Measurements from ENCODE around the gene UROC1. TPM values are rescaled to one million over a fixed set of nuclear protein-coding genes. Genes with fewer than 3 reads are reported as not detected.

Gene UROC1
- total and polyA plus RNA-seq, 2 of the 4 experiments (the other 2 are of a cell fraction) = not detected

DNA sequence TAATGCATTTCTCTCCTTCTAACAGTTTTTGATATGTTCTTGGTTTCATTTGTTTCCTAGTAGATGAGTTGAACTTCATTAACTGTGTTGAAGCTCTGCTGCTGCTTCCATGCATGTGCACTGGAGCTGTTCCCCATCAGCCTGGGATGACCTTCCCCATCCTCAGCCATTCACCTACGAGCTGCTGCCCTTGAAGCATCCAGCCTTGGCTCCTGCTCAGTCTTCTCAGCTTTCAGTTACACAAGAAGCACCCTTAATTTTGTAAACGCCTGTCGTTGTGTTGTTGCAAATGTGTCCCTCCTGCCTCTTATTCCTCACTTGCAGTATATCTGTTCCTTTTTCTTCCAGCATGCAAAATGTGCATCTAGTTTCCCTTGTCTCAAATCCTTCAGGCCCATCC is 33.4 kb downstream of the UROC1 start:
- Histone ChIP-seq H3K23ac (ENCODE audit: low read depth, low read length) (no peak overlapping the region), H3K9ac (ENCODE audit: low read depth, low read length) (no peak overlapping the region), H2BK20ac (ENCODE audit: low read depth, low read length) (no peak overlapping the region), H3K36me3 (ENCODE audit: control insufficient read depth, insufficient read depth, low read length) (no peaks in the 10 kb centered on the region), H4K5ac (ENCODE audit: low read depth, low read length) (no peak overlapping the region), H3K9me1 (ENCODE audit: insufficient read depth, low read length) (no peaks in the 10 kb centered on the region), H2BK120ac (ENCODE audit: low read depth, low read length) (no peak overlapping the region), H3K4me3 (ENCODE audit: insufficient read depth, low read depth, low read length) (no peak overlapping the region), H3K79me1 (ENCODE audit: low read depth in 1 of 2, low read length in 2 of 2) (no peaks in the 10 kb centered on the region), H2AK5ac (ENCODE audit: low read depth, low read length) (no peak overlapping the region), H3K56ac (ENCODE audit: extremely low read depth, insufficient read depth, low read length) (no peak overlapping the region), H3K27me3 (ENCODE audit: control insufficient read depth, insufficient read depth, low read length) (peaks cover 5% of the 10 kb centered on the region; the same call in 1 of the 2 replicates), H3K18ac (ENCODE audit: low read depth, low read length) (no peak overlapping the region), H2BK5ac (ENCODE audit: low read depth, low read length, poor library complexity, severe bottlenecking) (no peak overlapping the region), H4K8ac (ENCODE audit: low read depth in 2 of 2, low read length in 2 of 2) (no peak overlapping the region), H3K9me3 (ENCODE audit: control insufficient read depth, insufficient read depth, low read length) (no peaks in the 10 kb centered on the region), H4K91ac (ENCODE audit: insufficient read depth, low read depth, low read length) (no peak overlapping the region), H3K4me2 (ENCODE audit: low read depth, low read length) (no peak overlapping the region), H3K4ac (ENCODE audit: low read depth, low read length) (no peak overlapping the region), H2AFZ (replicated peaks; ENCODE audit: low read length, poor library complexity) (no peak overlapping the region), H2BK15ac (ENCODE audit: low read depth, low read length) (no peak overlapping the region), H3K4me1 (ENCODE audit: control insufficient read depth, insufficient read depth, low read length) (no peaks in the 10 kb centered on the region), H3K27ac (ENCODE audit: insufficient read depth, low read length) (no peak overlapping the region), H2AK9ac (replicated peaks; ENCODE audit: low read depth, low read length, poor library complexity) (no peak overlapping the region), H3K14ac (replicated peaks; ENCODE audit: low read depth, low read length) (no peak overlapping the region), H4K20me1 (ENCODE audit: insufficient read depth, low read length) (no peaks in the 10 kb centered on the region)
- TF ChIP-seq RAD21 (IDR thresholded peaks at IDR 0.05; ENCODE audit: low read length) (no peak), MXI1 (IDR thresholded peaks at IDR 0.05; ENCODE audit: borderline replicate concordance, low read depth, low read length) (no peak), CHD1 (IDR thresholded peaks at IDR 0.05; ENCODE audit: low read depth, low read length) (no peak), ELK1 (IDR thresholded peaks at IDR 0.05; ENCODE audit: borderline replicate concordance, low read depth, low read length) (no peak), FOS (IDR thresholded peaks at IDR 0.05; ENCODE audit: low read depth, low read length) (no peak), SMC3 (IDR thresholded peaks at IDR 0.05; ENCODE audit: low read depth, low read length) (no peak), RFX5 (IDR thresholded peaks at IDR 0.05; ENCODE audit: low read depth, low read length) (no peak), RCOR1 (IDR thresholded peaks at IDR 0.05; ENCODE audit: insufficient replicate concordance, low read length) (no peak), MAFK (IDR thresholded peaks at IDR 0.05; ENCODE audit: low read depth, low read length) (no peak), CTCF (conservative IDR thresholded peaks at IDR 0.05; ENCODE audit: low read depth, low read length) (no peak), POLR2A (IDR thresholded peaks at IDR 0.05; ENCODE audit: low read depth, low read length) (no peak), BHLHE40 (IDR thresholded peaks at IDR 0.05; ENCODE audit: low read depth, low read length) (no peak), CEBPB (IDR thresholded peaks at IDR 0.05; ENCODE audit: low read depth, low read length) (no peak), MAZ (IDR thresholded peaks at IDR 0.05; ENCODE audit: borderline replicate concordance, low read depth, low read length) (no peak), NFE2L2 (IDR thresholded peaks at IDR 0.05; ENCODE audit: low read depth, low read length) (no peak)
- TF ChIP-seq, protein P1, sequence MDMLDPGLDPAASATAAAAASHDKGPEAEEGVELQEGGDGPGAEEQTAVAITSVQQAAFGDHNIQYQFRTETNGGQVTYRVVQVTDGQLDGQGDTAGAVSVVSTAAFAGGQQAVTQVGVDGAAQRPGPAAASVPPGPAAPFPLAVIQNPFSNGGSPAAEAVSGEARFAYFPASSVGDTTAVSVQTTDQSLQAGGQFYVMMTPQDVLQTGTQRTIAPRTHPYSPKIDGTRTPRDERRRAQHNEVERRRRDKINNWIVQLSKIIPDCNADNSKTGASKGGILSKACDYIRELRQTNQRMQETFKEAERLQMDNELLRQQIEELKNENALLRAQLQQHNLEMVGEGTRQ (IDR thresholded peaks at IDR 0.05; ENCODE audit: low read depth, low read length) = no peak
- ChIA-PET CTCF (no interaction called here), POLR2A (ENCODE audit: unreplicated experiment) (no interaction called here)
- no CpG with 5 or more reads among the region's 3 CpGs for WGBS, 2 experiments (ENCODE audit: extremely low coverage in 2 of 2, insufficient read length in 1 of 2)
- ATAC-seq (ENCODE audit: low read depth) (no peak), DNase-seq (no peak)
- intact Hi-C loops (cut with micrococcal nuclease) = no loop called here
- in situ Hi-C loops (cut with MboI; ENCODE audit: low sequenced_read_pairs) = no loop called here
- BruUV-seq (replicated peaks) = no TSS peak
- dilution Hi-C loops (cut with HindIII; ENCODE audit: low sequenced_read_pairs, unreplicated experiment) = no loop called here
